ENCODE measurements around the gene SMIM20.

- TF ChIP-seq, protein P1, sequence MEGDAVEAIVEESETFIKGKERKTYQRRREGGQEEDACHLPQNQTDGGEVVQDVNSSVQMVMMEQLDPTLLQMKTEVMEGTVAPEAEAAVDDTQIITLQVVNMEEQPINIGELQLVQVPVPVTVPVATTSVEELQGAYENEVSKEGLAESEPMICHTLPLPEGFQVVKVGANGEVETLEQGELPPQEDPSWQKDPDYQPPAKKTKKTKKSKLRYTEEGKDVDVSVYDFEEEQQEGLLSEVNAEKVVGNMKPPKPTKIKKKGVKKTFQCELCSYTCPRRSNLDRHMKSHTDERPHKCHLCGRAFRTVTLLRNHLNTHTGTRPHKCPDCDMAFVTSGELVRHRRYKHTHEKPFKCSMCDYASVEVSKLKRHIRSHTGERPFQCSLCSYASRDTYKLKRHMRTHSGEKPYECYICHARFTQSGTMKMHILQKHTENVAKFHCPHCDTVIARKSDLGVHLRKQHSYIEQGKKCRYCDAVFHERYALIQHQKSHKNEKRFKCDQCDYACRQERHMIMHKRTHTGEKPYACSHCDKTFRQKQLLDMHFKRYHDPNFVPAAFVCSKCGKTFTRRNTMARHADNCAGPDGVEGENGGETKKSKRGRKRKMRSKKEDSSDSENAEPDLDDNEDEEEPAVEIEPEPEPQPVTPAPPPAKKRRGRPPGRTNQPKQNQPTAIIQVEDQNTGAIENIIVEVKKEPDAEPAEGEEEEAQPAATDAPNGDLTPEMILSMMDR (IDR thresholded peaks at IDR 0.05; ENCODE audit: poor library complexity, severe bottlenecking), result no peak
- TF ChIP-seq EZH2 (IDR thresholded peaks at IDR 0.05; ENCODE audit: borderline replicate concordance, insufficient read depth, low read length, poor library complexity, severe bottlenecking) (no peak), POLR2AphosphoS5 (IDR thresholded peaks at IDR 0.05) (no peak), TAF1 (IDR thresholded peaks at IDR 0.05; ENCODE audit: low read depth) (no peak)
Measured at GRCh38 chr4:25881193-25881592, 32.8 kb upstream of the SMIM20 start.
